RPMI8226 (cell line): Measurements from ENCODE around the gene VAC14.

Source experiments
- DNase-seq: peaks from one replicate; pipeline ENCODE4 v3.0.0-alpha.2; 2015

VAC14 gene

GRCh38 chr16:70721202-70721963, 79.6 kb downstream of the VAC14 start:
- no peak for DNase-seq

- no peak for DNase-seq
These were observed 80.3 kb downstream of the VAC14 start for GRCh38 chr16:70720425-70721201.

GRCh38 chr16:70717065-70717464, 83.9 kb downstream of the VAC14 start:
- DNase-seq = no peak

- DNase-seq = no peak
These were observed 85.0 kb downstream of the VAC14 start for GRCh38 chr16:70715860-70716357.

- no peak for DNase-seq
These were observed 85.7 kb downstream of the VAC14 start for GRCh38 chr16:70715055-70715858.

DNA sequence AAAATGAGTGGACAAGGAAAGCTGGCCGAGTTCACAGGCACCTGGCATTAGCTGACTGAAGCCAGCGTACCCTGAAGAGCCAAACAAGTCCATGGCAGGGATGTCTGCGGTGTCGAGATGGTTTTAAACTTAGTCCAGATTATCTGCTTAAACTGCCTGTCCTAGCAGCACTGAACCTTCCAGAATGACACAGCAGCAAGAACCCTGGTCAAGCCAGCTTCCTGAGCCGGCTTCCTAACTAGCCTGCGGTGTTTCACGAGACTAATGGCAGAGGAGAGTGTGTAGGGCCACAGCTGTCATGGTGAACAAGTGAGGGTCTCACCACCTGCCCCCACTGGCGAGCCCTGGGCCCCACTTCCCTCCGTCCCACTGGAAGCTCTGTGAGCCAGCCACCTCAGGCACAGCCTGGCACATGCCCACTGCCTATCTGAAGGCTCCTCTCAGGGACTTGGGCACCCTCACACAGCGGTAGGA, 86.3 kb downstream of the VAC14 start:
- no peak for DNase-seq

GRCh38 chr16:70713824-70714223, 87.1 kb downstream of the VAC14 start:
- DNase-seq = no peak

DNA sequence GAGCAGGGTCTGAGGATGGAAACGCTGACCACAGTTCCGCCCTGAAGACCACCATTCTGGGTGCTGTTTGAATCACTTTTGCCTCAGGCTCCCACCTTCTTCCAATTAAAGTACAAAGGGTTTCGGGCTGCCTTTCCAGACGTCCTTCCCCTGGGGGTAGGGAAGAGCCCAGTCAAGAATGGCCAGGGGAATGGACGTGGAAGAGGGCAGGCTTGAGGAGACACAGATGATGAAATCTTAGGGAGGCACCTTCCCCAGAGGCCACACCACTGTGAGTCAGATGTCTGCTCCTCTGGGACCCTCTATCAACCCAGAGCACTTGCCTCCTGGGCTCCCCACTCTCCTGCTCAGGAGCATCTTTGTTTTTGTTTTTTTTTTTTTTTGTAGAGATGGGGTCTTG, 87.6 kb downstream of the VAC14 start:
- DNase-seq = no peak

DNA sequence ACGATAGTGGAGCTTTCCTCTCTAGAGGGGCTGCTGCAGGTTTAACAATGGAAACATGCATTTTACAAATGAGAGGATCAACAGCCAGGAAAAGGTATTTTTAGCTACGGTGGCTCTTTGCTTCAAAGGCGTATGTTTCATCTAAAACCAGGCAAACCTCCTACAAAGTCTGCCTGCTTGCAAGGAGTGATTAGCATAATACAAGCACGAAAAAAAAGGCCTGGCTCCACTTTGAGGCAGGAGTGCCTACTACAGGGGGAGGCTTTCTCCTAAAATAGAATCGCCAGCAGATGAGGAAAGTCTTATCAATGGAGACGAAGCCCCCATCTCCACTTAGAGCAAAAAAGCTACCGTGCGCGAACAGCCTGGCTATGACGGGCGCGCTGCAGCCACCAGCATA, 88.0 kb downstream of the VAC14 start:
- no peak for DNase-seq

- DNase-seq = no peak
These were observed 88.6 kb downstream of the VAC14 start for GRCh38 chr16:70712359-70712758.

GRCh38 chr16:70711211-70712031, 89.5 kb downstream of the VAC14 start:
- DNase-seq = no peak

GRCh38 chr16:70710422-70711210, 90.3 kb downstream of the VAC14 start:
- DNase-seq = no peak

DNA sequence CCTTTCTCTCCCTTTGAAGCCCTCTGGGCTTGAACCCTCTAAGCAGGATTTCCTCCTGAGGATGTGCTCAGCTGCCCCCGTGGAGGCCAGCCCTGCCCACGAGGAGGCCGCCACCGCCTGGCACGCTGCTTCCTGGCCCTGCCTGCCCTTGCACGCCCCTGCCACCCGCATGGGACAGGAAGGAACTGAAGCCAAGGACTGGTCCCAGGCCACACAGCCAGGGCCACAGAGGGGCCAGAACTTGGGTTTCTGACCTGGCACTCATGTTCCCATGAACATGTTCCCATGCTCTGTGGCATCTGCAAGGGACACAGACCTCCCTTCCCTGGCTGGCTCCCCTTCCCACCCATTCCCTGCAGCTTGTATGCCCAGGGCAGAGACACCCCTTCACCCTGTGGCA, 91.0 kb downstream of the VAC14 start:
- no peak for DNase-seq

DNA sequence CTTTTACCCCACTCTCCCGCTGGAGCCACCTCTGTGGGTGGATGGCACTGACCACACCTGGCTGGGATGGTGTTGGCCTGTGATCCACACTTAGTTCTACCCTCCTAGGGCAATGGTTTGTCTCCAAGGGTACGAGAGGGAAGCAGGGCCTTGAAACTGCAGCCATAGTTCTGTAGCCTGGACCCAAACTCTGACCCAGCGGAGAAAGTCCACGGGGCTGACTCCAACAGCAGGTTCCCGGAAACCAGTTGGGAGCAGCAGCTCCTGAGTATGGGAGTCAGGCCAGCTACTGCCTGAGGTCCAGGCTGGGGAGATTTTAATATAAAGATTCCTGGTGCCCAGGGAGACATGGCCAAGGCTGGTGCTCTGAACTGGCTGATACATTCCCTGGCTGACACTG, 91.5 kb downstream of the VAC14 start:
- no peak for DNase-seq

DNA sequence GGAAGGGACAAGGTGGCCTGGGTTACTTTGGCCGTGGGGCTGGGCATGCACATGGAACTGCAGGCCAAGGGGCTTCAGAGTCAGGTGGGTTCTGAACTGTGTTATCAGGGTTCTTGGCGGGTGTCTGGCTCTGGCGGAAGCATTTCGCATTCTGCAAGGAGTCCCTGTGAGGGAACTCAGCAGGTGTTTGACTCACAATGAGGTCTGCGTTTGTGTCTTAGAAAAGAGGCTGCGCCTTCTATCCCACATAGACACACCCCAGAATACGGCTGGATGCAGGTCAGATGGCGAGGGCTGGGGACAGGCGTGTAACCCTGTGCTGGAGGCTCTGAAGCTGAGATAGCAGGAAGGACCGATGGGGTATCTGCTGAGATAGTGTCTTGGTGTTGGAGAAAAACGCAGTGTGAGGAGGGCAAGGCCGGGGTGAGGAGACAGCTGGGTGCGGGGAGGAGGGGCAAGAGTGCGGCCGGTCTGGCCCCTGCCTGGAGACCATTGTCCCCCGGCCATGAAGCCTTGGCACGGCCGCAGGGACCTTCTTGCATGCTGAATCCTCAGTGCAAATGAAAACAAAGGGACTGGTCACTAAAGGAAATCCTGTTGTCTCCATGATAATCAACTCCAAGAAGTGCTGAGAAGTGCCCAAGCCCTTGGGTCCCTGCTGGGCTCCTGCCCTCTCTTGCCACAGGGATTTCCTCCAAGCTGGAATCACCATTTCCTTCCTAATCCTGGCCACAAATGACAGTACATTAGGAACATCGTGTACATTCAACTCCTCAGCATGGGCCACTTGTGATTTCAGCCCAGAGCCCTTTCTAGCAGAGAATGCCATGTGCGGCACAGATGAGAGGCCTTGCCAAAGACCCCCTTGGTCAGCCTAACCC, 92.4 kb downstream of the VAC14 start:
- no peak for DNase-seq

DNA sequence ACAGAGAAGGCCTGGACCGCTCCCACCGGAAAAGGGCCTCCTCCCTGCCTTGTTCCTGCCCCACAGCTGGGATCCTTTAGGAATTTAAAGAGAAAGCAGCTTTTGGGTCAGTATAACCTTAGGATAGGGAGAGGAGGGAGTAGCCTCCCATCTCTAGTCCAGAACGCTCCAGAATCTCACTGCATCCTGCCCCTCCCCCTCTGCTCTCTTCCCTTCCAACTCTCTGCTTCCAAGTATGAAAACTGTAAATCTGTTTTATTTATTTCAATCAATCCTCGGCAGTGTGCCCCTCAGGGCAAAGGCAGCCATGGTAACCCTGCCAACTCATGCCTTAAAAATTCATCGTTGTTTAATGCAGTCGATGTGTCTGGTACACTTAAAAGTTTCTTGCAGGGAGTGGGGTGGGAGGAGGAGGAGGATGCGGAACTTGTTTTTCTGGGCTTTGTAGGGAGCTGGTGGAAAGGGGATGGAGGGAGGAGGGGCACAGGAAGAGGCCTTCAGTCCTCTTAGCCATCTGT, 94.0 kb downstream of the VAC14 start:
- no peak for DNase-seq

- no peak for DNase-seq
These were observed 95.9 kb downstream of the VAC14 start for GRCh38 chr16:70705056-70705455.

DNA sequence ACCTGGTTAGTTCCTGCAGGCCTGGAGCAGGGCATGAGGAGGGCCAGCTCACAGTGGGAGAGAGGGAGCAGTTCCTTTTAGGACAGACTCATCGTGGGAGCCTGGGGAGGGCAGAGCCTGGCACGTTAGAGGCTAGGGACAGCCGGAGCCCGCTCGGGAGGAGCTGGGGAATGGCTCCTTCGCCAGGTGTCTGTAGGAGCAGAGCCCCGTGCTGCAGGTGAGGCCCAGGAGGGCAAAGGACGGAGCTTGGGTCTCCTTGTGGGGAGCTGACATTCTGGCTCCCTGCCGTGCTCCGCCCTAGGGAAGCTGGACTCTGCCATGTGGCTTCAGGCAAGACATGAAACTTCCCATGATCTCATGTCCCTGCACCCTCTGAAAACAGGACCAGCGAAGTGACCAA, 96.4 kb downstream of the VAC14 start:
- no peak for DNase-seq

DNA sequence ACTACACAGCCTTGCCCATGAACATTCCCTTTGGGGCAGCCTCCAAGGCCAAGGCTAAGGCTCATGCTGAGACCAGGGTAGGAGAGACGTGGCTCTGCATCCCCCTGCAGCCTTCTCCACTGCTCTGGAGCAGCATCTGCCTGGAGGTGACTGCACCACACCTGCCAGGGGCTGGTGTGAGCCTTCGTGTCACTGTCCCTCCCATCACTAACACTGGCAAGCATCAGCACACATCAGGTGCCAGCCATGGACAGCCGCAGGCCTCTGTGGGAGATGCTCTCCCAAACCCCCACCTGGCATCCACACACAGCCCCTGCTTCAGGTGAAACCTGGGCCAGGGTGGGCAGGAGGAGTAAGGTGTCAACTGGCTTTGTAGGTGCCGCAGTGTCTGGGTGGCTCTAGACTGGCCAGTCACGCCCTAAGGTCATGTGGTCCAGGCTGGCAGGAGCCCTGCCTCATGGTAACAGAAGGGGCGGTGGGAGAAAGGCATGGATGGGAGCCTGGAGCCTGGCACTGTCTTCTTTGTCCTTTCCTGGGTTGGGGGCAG, 97.0 kb downstream of the VAC14 start:
- DNase-seq = no peak
